Astrocyte (in vitro differentiated cells and primary cell): ENCODE results near the gene PACC1. TPM values are rescaled to one million over a fixed set of nuclear protein-coding genes. Genes with fewer than 3 reads are reported as not detected.
A peak's percentile ranks its signal among the peaks of the same experiment; 100 is the strongest.

ENCODE experiments used
- DNase-seq: peaks from one replicate; pipeline ENCODE4 v3.0.0-alpha.2; 2010; ENCODE audit warnings: low read depth
- FAIRE-seq: peaks from 2 replicates; lab custom pipeline; 2011; peaks lifted over from hg19 to GRCh38; lab: Jason Lieb, UNC
- H2AFZ ChIP-seq: 2 replicates; pipeline ENCODE4 v1.6.0; 2012; ENCODE audit warnings: low read depth, low read length, inconsistent platforms
- H3K27ac ChIP-seq: 2 replicates; pipeline ENCODE4 v1.5.1; 2011; ENCODE audit warnings: low read depth, low read length, inconsistent platforms
- H3K27me3 ChIP-seq: 2 replicates; pipeline ENCODE4 v1.6.0; 2011; ENCODE audit warnings: low read length, inconsistent platforms; ENCODE audit not compliant: insufficient read depth
- H3K36me3 ChIP-seq: 2 replicates; pipeline ENCODE4 v1.5.1; 2011; ENCODE audit warnings: low read length, inconsistent platforms; ENCODE audit not compliant: insufficient read depth
- H3K4me1 ChIP-seq: 2 replicates; pipeline ENCODE4 v1.5.1; 2011; ENCODE audit warnings: low read length, inconsistent platforms; ENCODE audit not compliant: insufficient read depth
- H3K4me2 ChIP-seq: 2 replicates; pipeline ENCODE4 v1.6.0; 2012; ENCODE audit warnings: low read length, inconsistent platforms
- H3K4me3 ChIP-seq: 2 replicates; pipeline ENCODE4 v1.5.1; 2011; ENCODE audit warnings: low read depth, mild to moderate bottlenecking, low read length, inconsistent platforms; ENCODE audit not compliant: insufficient read depth
- H3K79me2 ChIP-seq: 2 replicates; pipeline ENCODE4 v1.6.0; 2012; ENCODE audit warnings: mild to moderate bottlenecking, low read length, inconsistent platforms; ENCODE audit not compliant: insufficient read depth
- H3K9ac ChIP-seq: 2 replicates; pipeline ENCODE4 v1.6.0; 2012; ENCODE audit warnings: mild to moderate bottlenecking, low read length, inconsistent platforms
- H3K9me3 ChIP-seq: 2 replicates; pipeline ENCODE4 v1.5.1; 2012; ENCODE audit warnings: low read depth, mild to moderate bottlenecking, low read length, inconsistent platforms; ENCODE audit not compliant: insufficient read depth
- H4K20me1 ChIP-seq: 2 replicates; pipeline ENCODE4 v1.6.0; 2012; ENCODE audit warnings: low read length, inconsistent platforms; ENCODE audit not compliant: insufficient read depth
- H3K27ac Mint-ChIP-seq: one replicate; pipeline ENCODE4 v1.8.0; 2021; ENCODE audit warnings: mild to moderate bottlenecking, mixed read lengths; ENCODE audit not compliant: unreplicated experiment
- H3K27me3 Mint-ChIP-seq: one replicate; pipeline ENCODE4 v1.8.0; 2021; ENCODE audit warnings: low read depth, mixed read lengths; ENCODE audit not compliant: unreplicated experiment
- H3K36me3 Mint-ChIP-seq: one replicate; pipeline ENCODE4 v1.8.0; 2021; ENCODE audit warnings: low read depth, mixed read lengths; ENCODE audit not compliant: unreplicated experiment
- H3K4me1 Mint-ChIP-seq: one replicate; pipeline ENCODE4 v1.8.0; 2021; ENCODE audit warnings: low read depth, mixed read lengths; ENCODE audit not compliant: unreplicated experiment
- H3K4me3 Mint-ChIP-seq: one replicate; pipeline ENCODE4 v1.8.0; 2021; ENCODE audit warnings: mild to moderate bottlenecking, moderate library complexity, mixed read lengths; ENCODE audit not compliant: unreplicated experiment
- H3K9me3 Mint-ChIP-seq: one replicate; pipeline ENCODE4 v1.8.0; 2021; ENCODE audit warnings: mild to moderate bottlenecking, mixed read lengths; ENCODE audit not compliant: unreplicated experiment
- EZH2 ChIP-seq: IDR thresholded peaks from 2 replicates; pipeline ENCODE4 v1.6.1; 2012; ENCODE audit warnings: mild to moderate bottlenecking, low read length, inconsistent platforms; ENCODE audit not compliant: insufficient read depth
- total RNA-seq: library from RNA; stranded (reverse); gene quantifications from 2 replicates; pipeline ENCODE4 v1.2.1, GENCODE V29; 2021
- TF ChIP-seq, protein P1 (sequence below): IDR thresholded peaks from 2 replicates; pipeline ENCODE4 v1.5.1; 2011; ENCODE audit warnings: low read depth, mild to moderate bottlenecking, inconsistent platforms, low read length, moderate library complexity; ENCODE audit not compliant: insufficient read depth

Gene PACC1
- total RNA-seq, 1 donor from 2014 or later: 18.8 TPM

GRCh38 chr1:212455401-212455800 lies 40.7 kb upstream of the PACC1 start:
- H3K9me3 ChIP-seq: peaks cover 3% of the 10 kb centered on the region
- no peak for DNase-seq
- no peak overlapping the region for H2AFZ ChIP-seq
- no peak overlapping the region for H3K4me2 ChIP-seq
- H3K9ac ChIP-seq: no peak overlapping the region
- Mint-ChIP-seq H3K27me3 (peaks cover 17% of the 10 kb centered on the region), H3K9me3 (peaks cover 2% of the 10 kb centered on the region), H3K4me1 (peaks cover 3% of the 10 kb centered on the region), H3K4me3 (no peak overlapping the region), H3K36me3 (peaks cover 3% of the 10 kb centered on the region), H3K27ac (no peak overlapping the region)
- TF ChIP-seq, protein P1, sequence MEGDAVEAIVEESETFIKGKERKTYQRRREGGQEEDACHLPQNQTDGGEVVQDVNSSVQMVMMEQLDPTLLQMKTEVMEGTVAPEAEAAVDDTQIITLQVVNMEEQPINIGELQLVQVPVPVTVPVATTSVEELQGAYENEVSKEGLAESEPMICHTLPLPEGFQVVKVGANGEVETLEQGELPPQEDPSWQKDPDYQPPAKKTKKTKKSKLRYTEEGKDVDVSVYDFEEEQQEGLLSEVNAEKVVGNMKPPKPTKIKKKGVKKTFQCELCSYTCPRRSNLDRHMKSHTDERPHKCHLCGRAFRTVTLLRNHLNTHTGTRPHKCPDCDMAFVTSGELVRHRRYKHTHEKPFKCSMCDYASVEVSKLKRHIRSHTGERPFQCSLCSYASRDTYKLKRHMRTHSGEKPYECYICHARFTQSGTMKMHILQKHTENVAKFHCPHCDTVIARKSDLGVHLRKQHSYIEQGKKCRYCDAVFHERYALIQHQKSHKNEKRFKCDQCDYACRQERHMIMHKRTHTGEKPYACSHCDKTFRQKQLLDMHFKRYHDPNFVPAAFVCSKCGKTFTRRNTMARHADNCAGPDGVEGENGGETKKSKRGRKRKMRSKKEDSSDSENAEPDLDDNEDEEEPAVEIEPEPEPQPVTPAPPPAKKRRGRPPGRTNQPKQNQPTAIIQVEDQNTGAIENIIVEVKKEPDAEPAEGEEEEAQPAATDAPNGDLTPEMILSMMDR: no peak
- TF ChIP-seq EZH2: no peak
- H3K27me3 ChIP-seq: no peaks in the 10 kb centered on the region
- no peaks in the 10 kb centered on the region for H4K20me1 ChIP-seq
- no peak for FAIRE-seq
- no peak overlapping the region for H3K4me3 ChIP-seq
- peaks cover 6% of the 10 kb centered on the region for H3K4me1 ChIP-seq
- H3K36me3 ChIP-seq: no peaks in the 10 kb centered on the region
- no peaks in the 10 kb centered on the region for H3K79me2 ChIP-seq
- no peak overlapping the region for H3K27ac ChIP-seq

- Histone ChIP-seq H3K4me2 (no peak overlapping the region), H3K79me2 (no peaks in the 10 kb centered on the region), H3K36me3 (no peaks in the 10 kb centered on the region), H3K27ac (no peak overlapping the region), H3K9me3 (peaks cover 3% of the 10 kb centered on the region), H4K20me1 (no peaks in the 10 kb centered on the region), H3K4me1 (peaks cover 6% of the 10 kb centered on the region), H3K27me3 (no peaks in the 10 kb centered on the region), H2AFZ (no peak overlapping the region), H3K4me3 (no peak overlapping the region), H3K9ac (no peak overlapping the region)
- Mint-ChIP-seq H3K27me3 (peaks cover 17% of the 10 kb centered on the region), H3K27ac (no peak overlapping the region), H3K9me3 (peaks cover 2% of the 10 kb centered on the region), H3K36me3 (peaks cover 3% of the 10 kb centered on the region), H3K4me1 (peaks cover 3% of the 10 kb centered on the region), H3K4me3 (no peak overlapping the region)
- TF ChIP-seq, protein P1: no peak
- no peak for TF ChIP-seq EZH2
- FAIRE-seq (no peak), DNase-seq (no peak)
Measured at GRCh38 chr1:212454741-212455140, 40.1 kb upstream of the PACC1 start.

GRCh38 chr1:212453156-212453857 lies 38.6 kb upstream of the PACC1 start:
- Mint-ChIP-seq H3K27ac (no peak overlapping the region), H3K36me3 (peaks cover 3% of the 10 kb centered on the region), H3K27me3 (peaks cover 17% of the 10 kb centered on the region), H3K4me1 (peaks cover 3% of the 10 kb centered on the region), H3K4me3 (no peak overlapping the region), H3K9me3 (peaks cover under 1% of the 10 kb centered on the region)
- Histone ChIP-seq H3K4me3 (no peak overlapping the region), H3K4me2 (peak overlapping the region; percentile 9), H4K20me1 (no peaks in the 10 kb centered on the region), H3K27me3 (no peaks in the 10 kb centered on the region), H3K36me3 (no peaks in the 10 kb centered on the region), H2AFZ (no peak overlapping the region), H3K4me1 (peaks cover 6% of the 10 kb centered on the region), H3K9ac (no peak overlapping the region), H3K27ac (no peak overlapping the region), H3K9me3 (peaks cover 3% of the 10 kb centered on the region), H3K79me2 (no peaks in the 10 kb centered on the region)
- FAIRE-seq: no peak
- DNase-seq: no peak
- TF ChIP-seq, protein P1: no peak
- TF ChIP-seq EZH2: no peak
